Measurements from ENCODE around the gene OR5K2. TPM values are rescaled to one million over a fixed set of nuclear protein-coding genes. Genes with fewer than 3 reads are reported as not detected.

The OR5K2 gene
- total and polyA plus RNA-seq, 7 experiments from 2014 or later = not detected

- Mint-ChIP-seq H3K27ac (no peak overlapping the region), H3K4me1 (peaks cover 0 to 58% (median 0%) of the 10 kb centered on the region in 7 donors), H3K4me3 (peak overlapping the region in 1 of 10 donors; percentile 63), H3K27me3 (peaks cover 0 to 2% (median 0%) of the 10 kb centered on the region in 5 donors), H3K9me3 (no peaks in the 10 kb centered on the region), H3K36me3 (peaks cover 0 to 42% (median 0%) of the 10 kb centered on the region in 5 donors)
- Histone ChIP-seq H3K4me1 (ENCODE audit: control insufficient read depth in 2 of 2, insufficient read depth in 2 of 2, low read length in 2 of 2) (peaks cover 0 to 4% of the 10 kb centered on the region in 2 donors), H3K27me3 (ENCODE audit: control insufficient read depth in 2 of 2, insufficient read depth in 2 of 2, low read length in 2 of 2) (no peaks in the 10 kb centered on the region), H3K27ac (ENCODE audit: low read depth, low read length) (no peak overlapping the region), H3K36me3 (ENCODE audit: control insufficient read depth in 2 of 3, insufficient read depth in 3 of 3, low read length in 3 of 3) (no peaks in the 10 kb centered on the region), H3K9me3 (ENCODE audit: control insufficient read depth in 2 of 3, low read length in 3 of 3) (no peaks in the 10 kb centered on the region), H3K4me3 (ENCODE audit: low read length) (no peak overlapping the region)
- ATAC-seq = no peak
- no peak for DNase-seq
- intact Hi-C loops (cut with micrococcal nuclease) = loop anchor here in 1 of 2 donors (10.0 kb wide), 1 partner anchor 1735 kb away; the partner anchor contains the start of gene TBC1D23
- ChIA-PET POLR2A (no interaction called here), CTCF (interaction anchor here (0.5 kb wide), 1 partner anchor 28 kb away, joined by 3 read pairs; no protein-coding TSS in a partner anchor)
These were observed 32.5 kb downstream of the OR5K2 start for GRCh38 chr3:98529856-98530459.

- Histone ChIP-seq H3K4me1 (ENCODE audit: control insufficient read depth in 2 of 2, insufficient read depth in 2 of 2, low read length in 2 of 2) (no peaks in the 10 kb centered on the region), H3K36me3 (ENCODE audit: control insufficient read depth in 2 of 3, insufficient read depth in 3 of 3, low read length in 3 of 3) (no peaks in the 10 kb centered on the region), H3K27ac (ENCODE audit: low read depth, low read length) (no peak overlapping the region), H3K9me3 (ENCODE audit: control insufficient read depth in 2 of 3, low read length in 3 of 3) (no peaks in the 10 kb centered on the region), H3K27me3 (ENCODE audit: control insufficient read depth in 2 of 2, insufficient read depth in 2 of 2, low read length in 2 of 2) (no peaks in the 10 kb centered on the region), H3K4me3 (ENCODE audit: low read length) (no peak overlapping the region)
- H3K4me3 Mint-ChIP-seq = peak overlapping the region in 1 of 10 donors; percentile 37
- peak overlapping the region in 1 of 9 donors; percentile 31 for H3K27ac Mint-ChIP-seq
- peaks cover 0 to 40% (median 0%) of the 10 kb centered on the region in 5 donors for H3K36me3 Mint-ChIP-seq
- ChIA-PET POLR2A (no interaction called here), CTCF (interaction anchor here (0.5 kb wide), 1 partner anchor 27 kb away, joined by 3 read pairs; no protein-coding TSS in a partner anchor)
- no peak for ATAC-seq
- H3K4me1 Mint-ChIP-seq = peaks cover 0 to 53% (median 0%) of the 10 kb centered on the region in 7 donors
- no peak for DNase-seq
- no peaks in the 10 kb centered on the region for H3K9me3 Mint-ChIP-seq
- intact Hi-C loops (cut with micrococcal nuclease) = loop anchor here in 1 of 2 donors (1.0 kb wide), 1 partner anchor 7 kb away; no protein-coding TSS in a partner anchor
- H3K27me3 Mint-ChIP-seq = peaks cover 0 to 2% (median 0%) of the 10 kb centered on the region in 5 donors
These were observed 33.2 kb downstream of the OR5K2 start for GRCh38 chr3:98530676-98531075.

DNA sequence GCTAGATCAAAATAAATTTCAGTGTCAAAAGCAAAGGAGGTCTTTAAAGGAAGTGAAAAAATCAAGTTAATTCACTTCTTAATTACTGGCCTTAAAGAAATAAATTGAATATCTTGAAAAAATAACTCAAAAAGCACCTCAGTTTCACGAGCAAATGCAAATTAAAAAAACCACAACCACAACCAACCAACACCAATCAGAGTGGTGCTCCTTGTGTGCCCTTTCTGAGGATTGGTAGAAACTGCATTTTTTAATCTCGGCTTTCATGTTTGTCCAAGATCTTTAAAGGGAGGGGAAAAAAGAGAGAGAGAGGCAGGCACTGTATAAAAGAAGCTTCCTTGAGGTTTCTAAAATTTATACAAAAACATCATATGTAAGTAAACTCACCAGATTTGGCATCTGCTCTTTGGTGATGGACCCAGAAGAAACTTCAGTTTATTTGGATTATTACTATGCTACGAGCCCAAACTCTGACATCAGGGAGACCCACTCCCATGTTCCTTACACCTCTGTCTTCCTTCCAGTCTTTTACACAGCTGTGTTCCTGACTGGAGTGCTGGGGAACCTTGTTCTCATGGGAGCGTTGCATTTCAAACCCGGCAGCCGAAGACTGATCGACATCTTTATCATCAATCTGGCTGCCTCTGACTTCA lies 34.3 kb downstream of the OR5K2 start, which contains the start of gene GPR15:
Gene GPR15, plus strand, starts transcription at position 357 of the 653 bp plus-strand sequence. Its CDS starts 56 bp downstream, at position 413.
- Mint-ChIP-seq H3K36me3 (peaks cover 0 to 42% (median 0%) of the 10 kb centered on the region in 5 donors), H3K4me1 (peaks cover 0 to 53% (median 0%) of the 10 kb centered on the region in 7 donors), H3K9me3 (no peaks in the 10 kb centered on the region), H3K27me3 (peaks cover 0 to 2% (median 0%) of the 10 kb centered on the region in 5 donors), H3K4me3 (peak within 1 kb of the TSS in 2 of 10 donors; percentile 2 to 69), H3K27ac (peak within 1 kb of the TSS in 1 of 9 donors; percentile 82)
- POLR2A ChIA-PET = no interaction called here
- CTCF ChIA-PET = no interaction called here
- H3K4me3 ChIP-seq (ENCODE audit: low read length) = no peak within 1 kb of the TSS
- H3K9me3 ChIP-seq (ENCODE audit: control insufficient read depth in 2 of 3, low read length in 3 of 3) = no peaks in the 10 kb centered on the region
- ATAC-seq (peak; percentile 18), DNase-seq (no peak)
- H3K4me1 ChIP-seq (ENCODE audit: control insufficient read depth in 2 of 2, insufficient read depth in 2 of 2, low read length in 2 of 2) = no peaks in the 10 kb centered on the region
- H3K27ac ChIP-seq (ENCODE audit: low read depth, low read length) = no peak within 1 kb of the TSS
- H3K36me3 ChIP-seq (ENCODE audit: control insufficient read depth in 2 of 3, insufficient read depth in 3 of 3, low read length in 3 of 3) = no peaks in the 10 kb centered on the region
- H3K27me3 ChIP-seq (ENCODE audit: control insufficient read depth in 2 of 2, insufficient read depth in 2 of 2, low read length in 2 of 2) = no peaks in the 10 kb centered on the region
- intact Hi-C loops (cut with micrococcal nuclease) = loop anchor here in 1 of 2 donors (1.0 kb wide), 1 partner anchor 8 kb away; no protein-coding TSS in a partner anchor

DNA sequence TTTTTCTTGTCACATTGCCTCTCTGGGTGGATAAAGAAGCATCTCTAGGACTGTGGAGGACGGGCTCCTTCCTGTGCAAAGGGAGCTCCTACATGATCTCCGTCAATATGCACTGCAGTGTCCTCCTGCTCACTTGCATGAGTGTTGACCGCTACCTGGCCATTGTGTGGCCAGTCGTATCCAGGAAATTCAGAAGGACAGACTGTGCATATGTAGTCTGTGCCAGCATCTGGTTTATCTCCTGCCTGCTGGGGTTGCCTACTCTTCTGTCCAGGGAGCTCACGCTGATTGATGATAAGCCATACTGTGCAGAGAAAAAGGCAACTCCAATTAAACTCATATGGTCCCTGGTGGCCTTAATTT lies 34.8 kb downstream of the OR5K2 start:
- H3K4me3 ChIP-seq (ENCODE audit: low read length) = no peak overlapping the region
- no peak for ATAC-seq
- intact Hi-C loops (cut with micrococcal nuclease) = no loop called here

DNA sequence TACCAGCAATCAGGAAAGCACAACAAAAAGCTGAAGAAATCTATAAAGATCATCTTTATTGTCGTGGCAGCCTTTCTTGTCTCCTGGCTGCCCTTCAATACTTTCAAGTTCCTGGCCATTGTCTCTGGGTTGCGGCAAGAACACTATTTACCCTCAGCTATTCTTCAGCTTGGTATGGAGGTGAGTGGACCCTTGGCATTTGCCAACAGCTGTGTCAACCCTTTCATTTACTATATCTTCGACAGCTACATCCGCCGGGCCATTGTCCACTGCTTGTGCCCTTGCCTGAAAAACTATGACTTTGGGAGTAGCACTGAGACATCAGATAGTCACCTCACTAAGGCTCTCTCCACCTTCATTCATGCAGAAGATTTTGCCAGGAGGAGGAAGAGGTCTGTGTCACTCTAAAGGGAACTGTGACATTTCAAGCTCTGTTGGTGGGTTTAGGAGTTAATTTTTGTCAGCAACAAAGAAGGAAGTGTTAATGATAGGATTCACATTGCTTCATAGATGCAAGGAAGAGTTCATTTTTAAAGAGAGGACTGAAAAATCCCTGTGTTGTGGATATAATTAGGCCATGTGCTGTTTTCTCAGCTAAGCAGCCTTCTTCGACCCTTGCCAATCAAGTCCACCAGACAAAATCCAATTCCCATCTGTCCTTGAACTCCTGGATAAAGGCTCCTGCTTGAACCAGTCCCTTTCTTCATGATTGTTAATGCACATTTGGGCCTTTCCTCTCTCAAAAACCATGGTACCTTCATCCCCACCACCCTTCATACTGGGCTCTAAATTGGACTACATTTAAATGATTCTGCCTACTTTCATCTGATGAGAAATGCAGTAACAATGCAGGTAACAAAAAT lies 35.5 kb downstream of the OR5K2 start:
- no peak overlapping the region for H3K4me3 ChIP-seq (ENCODE audit: low read length)
- Mint-ChIP-seq H3K27ac (peak overlapping the region in 1 of 9 donors; percentile 82), H3K4me3 (peak overlapping the region in 2 of 10 donors; percentile 2 to 69), H3K9me3 (no peaks in the 10 kb centered on the region), H3K36me3 (peaks cover 0 to 36% (median 0%) of the 10 kb centered on the region in 5 donors), H3K27me3 (peaks cover 0 to 2% (median 0%) of the 10 kb centered on the region in 5 donors), H3K4me1 (peaks cover 0 to 52% (median 0%) of the 10 kb centered on the region in 7 donors)
- no peaks in the 10 kb centered on the region for H3K36me3 ChIP-seq (ENCODE audit: control insufficient read depth in 2 of 3, insufficient read depth in 3 of 3, low read length in 3 of 3)
- H3K9me3 ChIP-seq (ENCODE audit: control insufficient read depth in 2 of 3, low read length in 3 of 3) = no peaks in the 10 kb centered on the region
- DNase-seq = no peak
- ATAC-seq = no peak
- H3K27ac ChIP-seq (ENCODE audit: low read depth, low read length) = no peak overlapping the region
- intact Hi-C loops (cut with micrococcal nuclease) = no loop called here
- H3K4me1 ChIP-seq (ENCODE audit: control insufficient read depth in 2 of 2, insufficient read depth in 2 of 2, low read length in 2 of 2) = no peaks in the 10 kb centered on the region
- ChIA-PET POLR2A (interaction anchor here (1.2 to 1.6 kb wide), 2 partner anchors 10 to 61 kb away, joined by 3 to 5 read pairs; partner anchors contain the start of genes CLDND1 and CPOX), CTCF (interaction anchor here (0.7 kb wide), 1 partner anchor 109 kb away, joined by 3 read pairs; no protein-coding TSS in a partner anchor)
- H3K27me3 ChIP-seq (ENCODE audit: control insufficient read depth in 2 of 2, insufficient read depth in 2 of 2, low read length in 2 of 2) = no peaks in the 10 kb centered on the region

More for the DNA sequence above, 34.8 kb downstream of the OR5K2 start:
- Mint-ChIP-seq H3K36me3 (peaks cover 0 to 40% (median 0%) of the 10 kb centered on the region in 5 donors), H3K9me3 (no peaks in the 10 kb centered on the region), H3K27ac (peak overlapping the region in 1 of 9 donors; percentile 82), H3K4me1 (peaks cover 0 to 55% (median 0%) of the 10 kb centered on the region in 7 donors), H3K4me3 (peak overlapping the region in 2 of 10 donors; percentile 2 to 69), H3K27me3 (peaks cover 0 to 2% (median 0%) of the 10 kb centered on the region in 5 donors)
- Histone ChIP-seq H3K9me3 (ENCODE audit: control insufficient read depth in 2 of 3, low read length in 3 of 3) (no peaks in the 10 kb centered on the region), H3K36me3 (ENCODE audit: control insufficient read depth in 2 of 3, insufficient read depth in 3 of 3, low read length in 3 of 3) (no peaks in the 10 kb centered on the region), H3K4me1 (ENCODE audit: control insufficient read depth in 2 of 2, insufficient read depth in 2 of 2, low read length in 2 of 2) (no peaks in the 10 kb centered on the region), H3K27ac (ENCODE audit: low read depth, low read length) (no peak overlapping the region), H3K27me3 (ENCODE audit: control insufficient read depth in 2 of 2, insufficient read depth in 2 of 2, low read length in 2 of 2) (no peaks in the 10 kb centered on the region)
- ChIA-PET CTCF (no interaction called here), POLR2A (interaction anchor here (1.2 kb wide), 1 partner anchor 61 kb away, joined by 3 read pairs; the partner anchor contains the start of gene CPOX)
- no peak for DNase-seq

- Histone ChIP-seq H3K36me3 (ENCODE audit: control insufficient read depth in 2 of 3, insufficient read depth in 3 of 3, low read length in 3 of 3) (no peaks in the 10 kb centered on the region), H3K27ac (ENCODE audit: low read depth, low read length) (no peak overlapping the region), H3K4me3 (ENCODE audit: low read length) (no peak overlapping the region), H3K9me3 (ENCODE audit: control insufficient read depth in 2 of 3, low read length in 3 of 3) (no peaks in the 10 kb centered on the region), H3K27me3 (ENCODE audit: control insufficient read depth in 2 of 2, insufficient read depth in 2 of 2, low read length in 2 of 2) (no peaks in the 10 kb centered on the region), H3K4me1 (ENCODE audit: control insufficient read depth in 2 of 2, insufficient read depth in 2 of 2, low read length in 2 of 2) (no peaks in the 10 kb centered on the region)
- no peak for DNase-seq
- Mint-ChIP-seq H3K4me1 (peaks cover 0 to 54% (median 0%) of the 10 kb centered on the region in 7 donors), H3K4me3 (peak overlapping the region in 1 of 10 donors; percentile 35), H3K27ac (peak overlapping the region in 1 of 9 donors; percentile 42), H3K27me3 (peaks cover 0 to 2% (median 0%) of the 10 kb centered on the region in 5 donors), H3K36me3 (peaks cover 0 to 34% (median 0%) of the 10 kb centered on the region in 5 donors), H3K9me3 (no peaks in the 10 kb centered on the region)
- no peak for ATAC-seq
- intact Hi-C loops (cut with micrococcal nuclease) = no loop called here
- POLR2A ChIA-PET = interaction anchor here (1.6 kb wide), 1 partner anchor 11 kb away, joined by 5 read pairs; the partner anchor contains the start of gene CLDND1
- CTCF ChIA-PET = no interaction called here
These were observed 36.7 kb downstream of the OR5K2 start for GRCh38 chr3:98534168-98534567.
